ENCODE results near the gene ROS1. TPM values are rescaled to one million over a fixed set of nuclear protein-coding genes. Genes with fewer than 3 reads are reported as not detected.
"Not testable (repeated sequence)": the region's sequence is repeated elsewhere in the genome, so short reads cannot be mapped to it uniquely, and the experiment has no call there.

ROS1 gene
- not detected for total RNA-seq
- long read RNA-seq = 0 reads

- ATAC-seq = no peak
- intact Hi-C loops (cut with DNase I) = no loop called here
- DNase-seq = no peak
Measured at GRCh38 chr6:117425431-117426153, at the start of gene ROS1. TSS of gene ROS1 (minus strand) at chr6:117425942. CDS start at chr6:117425656, 286 bp downstream.

GRCh38 chr6:117473401-117473800 is 47.7 kb upstream of the ROS1 start:
- ATAC-seq (no peak), DNase-seq (no peak)
- intact Hi-C loops (cut with DNase I) = no loop called here

- DNase-seq (no peak), ATAC-seq (no peak)
- intact Hi-C loops (cut with DNase I) = no loop called here
Measured at GRCh38 chr6:117472667-117473066, 46.9 kb upstream of the ROS1 start.

GRCh38 chr6:117469791-117470190 is 44.0 kb upstream of the ROS1 start:
- intact Hi-C loops (cut with DNase I) = no loop called here
- ATAC-seq (no peak), DNase-seq (no peak)

- ATAC-seq = no peak
- no peak for DNase-seq
- intact Hi-C loops (cut with DNase I) = no loop called here
Measured at GRCh38 chr6:117469356-117469755, 43.6 kb upstream of the ROS1 start.

- ATAC-seq; intact Hi-C loops (cut with DNase I); DNase-seq: not testable (repeated sequence)
Measured at GRCh38 chr6:117468527-117468926, 42.8 kb upstream of the ROS1 start.

- intact Hi-C loops (cut with DNase I) = no loop called here
- DNase-seq = no peak
- no peak for ATAC-seq
Measured at GRCh38 chr6:117467876-117468275, 42.1 kb upstream of the ROS1 start.

- DNase-seq = no peak
- no peak for ATAC-seq
- intact Hi-C loops (cut with DNase I) = no loop called here
Measured at GRCh38 chr6:117465691-117466090, 39.9 kb upstream of the ROS1 start.

GRCh38 chr6:117464700-117465099 is 39.0 kb upstream of the ROS1 start:
- intact Hi-C loops (cut with DNase I) = no loop called here
- no peak for DNase-seq

GRCh38 chr6:117463762-117464665 is 38.3 kb upstream of the ROS1 start:
- ATAC-seq (no peak), DNase-seq (no peak)
- intact Hi-C loops (cut with DNase I) = no loop called here

More at GRCh38 chr6:117464700-117465099, 39.0 kb upstream of the ROS1 start:
- no peak for ATAC-seq

- no peak for DNase-seq
- intact Hi-C loops (cut with DNase I) = no loop called here
- ATAC-seq = no peak
Measured at GRCh38 chr6:117459204-117459944, 33.6 kb upstream of the ROS1 start.

GRCh38 chr6:117456998-117457397 is 31.3 kb upstream of the ROS1 start:
- intact Hi-C loops (cut with DNase I) = no loop called here
- ATAC-seq (no peak), DNase-seq (no peak)

GRCh38 chr6:117456250-117456649 is 30.5 kb upstream of the ROS1 start:
- intact Hi-C loops (cut with DNase I) = no loop called here

GRCh38 chr6:117451671-117452070 is 25.9 kb upstream of the ROS1 start:
- no peak for ATAC-seq
- intact Hi-C loops (cut with DNase I) = loop anchor here (2.0 to 5.0 kb wide), 4 partner anchors 104 to 156 kb away; no protein-coding TSS in a partner anchor

More at GRCh38 chr6:117456250-117456649, 30.5 kb upstream of the ROS1 start:
- ATAC-seq = no peak
- DNase-seq = no peak

GRCh38 chr6:117449549-117450439 is 24.1 kb upstream of the ROS1 start:
- DNase-seq = peak; percentile 29
- intact Hi-C loops (cut with DNase I) = loop anchor here (2.0 to 10.0 kb wide), 6 partner anchors 102 to 158 kb away; no protein-coding TSS in a partner anchor
- ATAC-seq = peak; percentile 41 to 49

More at GRCh38 chr6:117451671-117452070, 25.9 kb upstream of the ROS1 start:
- no peak for DNase-seq

- DNase-seq = no peak
- intact Hi-C loops (cut with DNase I) = loop anchor here in 1 of 2 donors (5.0 to 10.0 kb wide), 2 partner anchors 104 to 108 kb away; no protein-coding TSS in a partner anchor
- ATAC-seq = peak in 1 of 2 donors; percentile 84
Measured at GRCh38 chr6:117448732-117449485, 23.2 kb upstream of the ROS1 start.

- intact Hi-C loops (cut with DNase I) = loop anchor here in 1 of 2 donors (5.0 to 10.0 kb wide), 2 partner anchors 103 to 109 kb away; no protein-coding TSS in a partner anchor
- ATAC-seq (no peak), DNase-seq (no peak)
Measured at GRCh38 chr6:117448011-117448410, 22.3 kb upstream of the ROS1 start.

Measured in left cardiac atrium (tissue), 4 donors.